Progenitor cell of endocrine pancreas (in vitro differentiated cells): ENCODE data around the gene ME3. TPM values are rescaled to one million over a fixed set of nuclear protein-coding genes. Genes with fewer than 3 reads are reported as not detected.
A peak's percentile ranks its signal among the peaks of the same experiment; 100 is the strongest.
"Not testable (repeated sequence)": the region's sequence is repeated elsewhere in the genome, so short reads cannot be mapped to it uniquely, and the experiment has no call there.

Source experiments
- DNase-seq: peaks from one replicate; pipeline ENCODE4 v3.0.0; 2021; ENCODE audit warnings: low spot score; ENCODE audit not compliant: unreplicated experiment
- H3K27ac Mint-ChIP-seq: 2 replicates; pipeline ENCODE4 v1.8.0; 2021; ENCODE audit warnings: mild to moderate bottlenecking, moderate library complexity, mixed read lengths
- H3K27me3 Mint-ChIP-seq: 2 replicates; pipeline ENCODE4 v1.8.0; 2021; ENCODE audit warnings: mixed read lengths
- H3K36me3 Mint-ChIP-seq: 2 replicates; pipeline ENCODE4 v1.8.0; 2022; ENCODE audit warnings: mixed read lengths; ENCODE audit not compliant: insufficient read depth
- H3K4me1 Mint-ChIP-seq: 2 replicates; pipeline ENCODE4 v1.8.0; 2021; ENCODE audit warnings: low read depth, mixed read lengths
- H3K4me3 Mint-ChIP-seq: 2 replicates; pipeline ENCODE4 v1.8.0; 2021; ENCODE audit warnings: low read depth, mild to moderate bottlenecking, moderate library complexity, mixed read lengths
- H3K9me3 Mint-ChIP-seq: 2 replicates; pipeline ENCODE4 v1.8.0; 2021; ENCODE audit warnings: low read depth, mixed read lengths
- total RNA-seq: library from RNA; stranded (reverse); gene quantifications from 2 replicates; pipeline ENCODE4 v1.2.1, GENCODE V29; 2021
- TF ChIP-seq, protein P1 (sequence below): fragments of 200-600 bp; sonication (generic); IDR thresholded peaks from one replicate; pipeline ENCODE4 v1.5.0; 2021; ENCODE audit warnings: antibody characterized with exemption, mild to moderate bottlenecking; ENCODE audit not compliant: unreplicated experiment

The ME3 gene
- total RNA-seq, 1 donor from 2014 or later, result 8.6 TPM

DNA sequence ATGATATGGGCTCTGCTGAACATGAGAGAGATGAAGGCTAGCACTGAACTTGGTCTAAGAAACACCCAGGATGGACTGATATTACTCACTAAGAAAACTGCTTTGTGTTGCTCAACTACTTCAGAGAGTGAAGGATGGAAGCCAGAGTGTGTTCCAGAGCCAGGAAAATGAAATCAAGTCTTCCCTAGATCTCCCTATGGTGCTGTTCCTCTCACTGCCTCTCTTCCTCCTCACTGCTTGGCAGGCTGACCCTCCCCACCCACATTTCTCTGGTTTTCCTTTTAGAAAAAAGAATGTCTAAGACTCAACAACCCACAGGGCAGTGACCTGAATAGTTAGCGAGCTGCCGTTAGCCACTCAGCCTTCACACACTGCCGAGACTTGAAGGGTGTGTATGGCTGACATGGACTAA lies 232.1 kb downstream of the ME3 start:
- no peak overlapping the region for H3K4me3 Mint-ChIP-seq
- no peak overlapping the region for H3K27ac Mint-ChIP-seq
- TF ChIP-seq, protein P1, sequence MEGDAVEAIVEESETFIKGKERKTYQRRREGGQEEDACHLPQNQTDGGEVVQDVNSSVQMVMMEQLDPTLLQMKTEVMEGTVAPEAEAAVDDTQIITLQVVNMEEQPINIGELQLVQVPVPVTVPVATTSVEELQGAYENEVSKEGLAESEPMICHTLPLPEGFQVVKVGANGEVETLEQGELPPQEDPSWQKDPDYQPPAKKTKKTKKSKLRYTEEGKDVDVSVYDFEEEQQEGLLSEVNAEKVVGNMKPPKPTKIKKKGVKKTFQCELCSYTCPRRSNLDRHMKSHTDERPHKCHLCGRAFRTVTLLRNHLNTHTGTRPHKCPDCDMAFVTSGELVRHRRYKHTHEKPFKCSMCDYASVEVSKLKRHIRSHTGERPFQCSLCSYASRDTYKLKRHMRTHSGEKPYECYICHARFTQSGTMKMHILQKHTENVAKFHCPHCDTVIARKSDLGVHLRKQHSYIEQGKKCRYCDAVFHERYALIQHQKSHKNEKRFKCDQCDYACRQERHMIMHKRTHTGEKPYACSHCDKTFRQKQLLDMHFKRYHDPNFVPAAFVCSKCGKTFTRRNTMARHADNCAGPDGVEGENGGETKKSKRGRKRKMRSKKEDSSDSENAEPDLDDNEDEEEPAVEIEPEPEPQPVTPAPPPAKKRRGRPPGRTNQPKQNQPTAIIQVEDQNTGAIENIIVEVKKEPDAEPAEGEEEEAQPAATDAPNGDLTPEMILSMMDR, result no peak
- DNase-seq, result no peak
- H3K27me3 Mint-ChIP-seq, result no peaks in the 10 kb centered on the region
- no peaks in the 10 kb centered on the region for H3K9me3 Mint-ChIP-seq
- H3K4me1 Mint-ChIP-seq, result peaks cover 5% of the 10 kb centered on the region
- H3K36me3 Mint-ChIP-seq, result no peaks in the 10 kb centered on the region

DNA sequence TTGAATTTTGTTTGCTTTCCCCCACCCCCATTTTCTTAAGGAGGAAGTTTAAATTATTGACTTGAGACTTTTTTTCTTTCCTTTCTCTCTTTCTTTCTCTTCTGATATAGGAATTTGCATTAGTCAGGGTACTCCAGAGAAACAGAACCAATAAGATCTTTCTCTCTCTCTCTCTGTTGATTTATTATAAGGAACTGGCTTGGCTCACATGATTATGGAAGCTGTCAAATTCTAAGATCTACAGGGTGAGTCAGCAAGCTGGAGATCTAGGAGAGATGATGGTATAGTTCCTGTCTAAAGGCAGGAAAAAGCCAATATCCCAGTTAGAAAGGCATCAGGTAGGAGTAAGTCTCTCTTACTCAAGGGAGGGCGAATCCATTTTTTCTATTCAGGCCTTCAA lies 233.7 kb downstream of the ME3 start:
- TF ChIP-seq, protein P1, result no peak
- H3K27ac Mint-ChIP-seq, result no peak overlapping the region

DNA sequence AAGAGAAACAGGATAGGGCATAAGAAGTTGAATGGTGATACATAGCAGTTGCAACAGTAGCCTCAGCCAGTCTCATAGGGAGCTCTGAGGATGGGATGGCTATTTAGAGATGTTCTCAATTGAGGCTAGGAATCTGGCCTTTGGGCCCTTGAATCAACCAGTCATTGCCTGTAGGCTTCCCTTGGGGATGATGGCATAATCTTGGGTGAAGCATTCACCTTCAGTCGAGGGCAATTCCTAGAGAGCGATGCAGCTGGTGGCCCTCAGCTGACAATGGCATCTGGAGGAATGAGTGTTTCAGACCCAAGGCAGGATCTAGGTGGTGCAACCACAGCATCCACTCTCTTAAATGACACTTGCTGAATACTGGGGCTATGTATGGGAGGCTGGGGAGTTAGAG lies 236.7 kb downstream of the ME3 start:
- Mint-ChIP-seq H3K27ac (no peak overlapping the region), H3K4me3 (no peak overlapping the region), H3K4me1 (peaks cover 5% of the 10 kb centered on the region), H3K27me3 (no peaks in the 10 kb centered on the region), H3K36me3 (peaks cover 12% of the 10 kb centered on the region), H3K9me3 (peaks cover 11% of the 10 kb centered on the region)
- TF ChIP-seq, protein P1, result no peak
- no peak for DNase-seq

More for the DNA sequence above, 233.7 kb downstream of the ME3 start:
- no peaks in the 10 kb centered on the region for H3K36me3 Mint-ChIP-seq
- H3K4me1 Mint-ChIP-seq, result peaks cover 5% of the 10 kb centered on the region
- DNase-seq, result no peak
- H3K9me3 Mint-ChIP-seq, result no peaks in the 10 kb centered on the region
- no peak overlapping the region for H3K4me3 Mint-ChIP-seq
- H3K27me3 Mint-ChIP-seq, result no peaks in the 10 kb centered on the region

DNA sequence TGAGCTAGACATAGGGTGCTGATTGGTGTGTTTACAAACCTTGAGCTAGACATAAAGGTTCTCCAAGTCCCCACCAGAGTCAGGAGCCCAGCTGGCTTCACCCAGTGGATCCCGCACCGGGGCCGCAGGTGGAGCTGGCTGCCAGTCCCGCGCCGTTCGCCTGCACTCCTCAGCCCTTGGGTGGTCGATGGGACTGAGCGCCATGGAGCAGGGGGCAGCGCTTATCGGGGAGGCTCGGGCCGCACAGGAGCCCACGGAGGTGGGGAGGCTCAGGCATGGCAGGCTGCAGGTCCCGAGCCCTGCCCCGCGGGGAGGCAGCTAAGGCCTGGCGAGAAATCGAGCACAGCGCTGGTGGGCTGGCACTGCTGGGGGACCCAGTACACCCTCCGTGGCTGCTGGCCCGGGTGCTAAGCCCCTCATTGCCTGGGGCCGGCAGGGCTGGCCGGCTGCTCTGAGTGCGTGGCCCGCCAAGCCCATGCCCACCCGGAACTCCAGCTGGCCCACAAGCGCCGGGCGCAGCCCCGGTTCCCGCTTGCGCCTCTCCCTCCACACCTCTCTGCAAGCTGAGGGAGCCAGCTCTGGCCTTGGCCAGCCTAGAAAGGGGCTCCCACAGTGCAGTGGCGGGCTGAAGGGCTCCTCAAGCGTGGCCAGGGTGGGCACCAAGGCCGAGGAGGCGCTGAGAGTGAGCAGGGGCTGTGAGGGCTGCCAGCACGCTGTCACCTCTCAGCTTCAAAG lies 238.9 kb downstream of the ME3 start:
- not testable (repeated sequence) for H3K4me1 Mint-ChIP-seq, H3K4me3 Mint-ChIP-seq, DNase-seq, H3K27ac Mint-ChIP-seq, H3K27me3 Mint-ChIP-seq
- Mint-ChIP-seq H3K36me3 (peaks cover 14% of the 10 kb centered on the region), H3K9me3 (peaks cover 18% of the 10 kb centered on the region)

DNA sequence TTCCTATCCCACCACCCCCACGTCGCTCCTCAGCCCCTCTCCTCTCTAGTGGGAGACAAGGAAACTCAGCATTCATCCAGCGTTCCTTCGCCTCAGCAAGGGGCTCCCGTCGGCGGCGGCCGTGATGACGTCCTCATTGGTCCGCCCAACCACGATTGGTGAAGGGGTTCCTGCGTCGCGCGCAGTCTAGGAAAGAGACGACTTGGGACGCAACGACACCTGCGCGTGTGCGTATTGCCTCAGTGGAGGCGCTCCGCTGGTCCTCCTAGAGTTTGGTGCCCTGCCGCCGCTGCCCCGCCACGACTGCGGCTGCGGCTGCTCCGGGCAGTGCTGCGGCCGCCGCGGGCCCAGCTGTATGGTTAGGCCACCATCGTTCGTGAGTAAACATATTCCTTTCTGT lies 241.2 kb downstream of the ME3 start:
- peaks cover 32% of the 10 kb centered on the region for H3K9me3 Mint-ChIP-seq
- H3K27me3 Mint-ChIP-seq, result no peaks in the 10 kb centered on the region
- H3K27ac Mint-ChIP-seq, result no peak overlapping the region
- TF ChIP-seq, protein P1, result no peak
- H3K4me1 Mint-ChIP-seq, result peaks cover 2% of the 10 kb centered on the region
- peaks cover 20% of the 10 kb centered on the region for H3K36me3 Mint-ChIP-seq
- H3K4me3 Mint-ChIP-seq, result no peak overlapping the region
- no peak for DNase-seq

DNA sequence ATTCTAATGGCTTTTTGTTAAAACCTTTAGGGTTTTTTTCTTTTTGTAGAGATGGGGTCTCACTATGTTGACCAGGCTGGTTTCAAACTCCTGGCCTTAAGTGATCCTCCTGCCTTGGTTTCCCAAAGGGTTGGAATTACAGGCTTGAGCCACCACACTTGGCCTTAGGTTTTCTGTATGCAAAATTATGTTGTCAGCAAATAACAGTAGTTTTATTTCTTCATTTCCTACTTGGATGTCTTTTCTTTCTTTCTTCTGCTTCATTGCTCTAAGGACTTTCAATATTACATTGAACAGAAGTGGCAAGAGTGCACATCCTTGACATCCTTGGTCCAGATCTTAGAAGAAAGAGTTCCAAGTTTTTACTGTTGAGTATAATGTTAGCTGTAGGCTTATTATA lies 245.0 kb downstream of the ME3 start:
- peaks cover 20% of the 10 kb centered on the region for H3K4me1 Mint-ChIP-seq

DNA sequence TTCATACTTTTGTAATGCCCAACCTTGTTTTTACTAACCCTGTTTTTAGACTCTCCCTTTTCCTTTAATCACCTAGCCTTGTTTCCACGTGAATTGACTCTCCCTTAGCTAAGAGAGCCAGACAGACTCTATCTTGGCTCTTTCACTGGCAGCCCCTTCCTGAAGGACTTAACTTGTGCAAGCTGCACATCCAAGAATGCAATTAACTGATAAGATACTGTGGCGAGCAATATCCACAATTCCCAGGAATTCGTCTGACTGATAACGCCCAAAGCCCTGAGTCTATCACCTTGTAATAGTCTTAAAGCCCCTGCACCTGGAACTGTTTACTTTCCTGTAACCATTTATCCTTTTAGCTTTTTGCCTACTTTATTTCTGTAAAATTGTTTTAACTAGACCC lies 248.9 kb downstream of the ME3 start:
- Mint-ChIP-seq H3K4me3 (peak overlapping the region; percentile 2), H3K4me1 (peaks cover 25% of the 10 kb centered on the region), H3K9me3 (peaks cover 18% of the 10 kb centered on the region), H3K27ac (peak overlapping the region; percentile 29)
- H3K36me3 Mint-ChIP-seq, DNase-seq, H3K27me3 Mint-ChIP-seq: not testable (repeated sequence)

More for the DNA sequence above, 245.0 kb downstream of the ME3 start:
- Mint-ChIP-seq H3K36me3 (peaks cover 17% of the 10 kb centered on the region), H3K9me3 (peaks cover 32% of the 10 kb centered on the region), H3K27ac (no peak overlapping the region), H3K27me3 (no peaks in the 10 kb centered on the region), H3K4me3 (no peak overlapping the region)
- DNase-seq, result no peak
- TF ChIP-seq, protein P1, result no peak
